Adrenal gland (tissue), 12 donors: ENCODE results near the gene ENG. TPM values are rescaled to one million over a fixed set of nuclear protein-coding genes. Genes with fewer than 3 reads are reported as not detected.

ENCODE experiments used
- DNase-seq, 7 donors: peaks; one replicate each; pipeline ENCODE4 v3.0.0-alpha.2; 2019 to 2020
- H3K27ac ChIP-seq, 5 donors: fragments of 200-600 bp; sonication (generic) in 4 of 5; 1 replicate in 3 of 5; 2 replicates in 2 of 5; pipeline versions ENCODE4 v1.5.1 to v1.8.0; 2016 to 2020; ENCODE audit warnings: mild to moderate bottlenecking in 1 of 5
- H3K27me3 ChIP-seq: fragments of 200-600 bp; 2 replicates; pipeline ENCODE4 v1.8.0; 2021
- H3K36me3 ChIP-seq, 2 donors: fragments of 200-600 bp; replicated peaks in 1 of 2; 1 replicate in 1 of 2; 2 replicates in 1 of 2; pipeline versions ENCODE4 v1.5.1 to v1.8.0; 2018 to 2022
- H3K4me1 ChIP-seq, 2 donors: fragments of 200-600 bp; replicated peaks in 1 of 2; 1 replicate in 1 of 2; 2 replicates in 1 of 2; pipeline versions ENCODE4 v1.5.1 to v1.8.0; 2018 to 2021
- H3K4me3 ChIP-seq, 4 donors: fragments of 200-600 bp; sonication (generic) in 3 of 4; one replicate each; pipeline ENCODE4 v1.5.1; 2016 to 2018
- H3K9me3 ChIP-seq, 3 donors: fragments of 200-600 bp; sonication (generic) in 1 of 3; replicated peaks in 1 of 3; 1 replicate in 2 of 3; 2 replicates in 1 of 3; pipeline versions ENCODE4 v1.5.1 to v1.8.0; 2016 to 2021
- POLR2A ChIP-seq, 2 donors: fragments of 450-650 bp; IDR thresholded peaks; one replicate each; pipeline ENCODE4 v1.6.1; 2017; ENCODE audit warnings: antibody characterized with exemption in 2 of 2, mild to moderate bottlenecking in 2 of 2, moderate library complexity in 1 of 2
- WGBS, 4 donors: extraction: QIAGEN DNeasy Blood & Tissue Kit in 2 of 4; methylation state at CpG; one replicate each; pipeline versions ENCODE4 v1.1.5 to v1.1.7; 2013 to 2017; 5-methylcytosine and 5-hydroxymethylcytosine counted together
- intact Hi-C, 2 donors: fragments of 100-400 bp; cut with DNase I; formaldehyde crosslinking; loops; one replicate each; pipeline versions ENCODE4 v1.14.1 to v1.15.0; 2022 to 2023
- polyA plus RNA-seq, 3 donors: library from polyadenylated mRNA; stranded (reverse); fragments of 200-250 nt in 2 of 3; fragments of 350-450 nt in 1 of 3; fragmentation: Illumina TruSeq in 1 of 3; extraction: RNeasy Lipid Tissue Mini Kit (QIAGEN cat#74804) in 1 of 3; gene quantifications; one replicate each; pipeline ENCODE4 v1.2.3, GENCODE V29; 2013 to 2014
- total RNA-seq, 9 donors: library from RNA; depleted of rRNA in 4 of 9; stranded (reverse); fragments of >200 nt in 4 of 9; fragments of 120-200 nt in 1 of 9; fragmentation: NEBNext Ultra II Directional in 1 of 9; extraction: Animal tissue kit (Norgen Biotek cat#: 25700) in 1 of 9; gene quantifications; one replicate each; pipeline versions ENCODE4 v1.1.0 to v1.2.4, GENCODE V29; 2013 to 2023
- TF ChIP-seq, protein P1 (sequence below), 6 experiments: fragments of 450-650 bp in 4 of 6; fragments of 200-600 bp in 2 of 6; sonication (generic) in 1 of 6; IDR thresholded peaks; 1 replicate in 5 of 6; 2 replicates in 1 of 6; pipeline versions ENCODE4 v1.5.1 to v1.8.0; 2016 to 2021; ENCODE audit warnings: antibody characterized with exemption in 6 of 6, mild to moderate bottlenecking in 2 of 6, moderate library complexity in 1 of 6
- donor health status: healthy with polysubstance abuse.
- donor health status: Bipolar disorder and iron deficiency.
- donor health status: DM: yes; HTN: yes; CAD: no.
- donor health status: DM: no; HTN: no; CAD: no.
- donor health status: DM: no; HTN: no; CAD: no.
- donor health status: DM: yes; HTN: yes; CAD: no.

ENG gene
- total and polyA plus RNA-seq, 12 donors, result 4.3 to 214 (median 106) TPM

DNA sequence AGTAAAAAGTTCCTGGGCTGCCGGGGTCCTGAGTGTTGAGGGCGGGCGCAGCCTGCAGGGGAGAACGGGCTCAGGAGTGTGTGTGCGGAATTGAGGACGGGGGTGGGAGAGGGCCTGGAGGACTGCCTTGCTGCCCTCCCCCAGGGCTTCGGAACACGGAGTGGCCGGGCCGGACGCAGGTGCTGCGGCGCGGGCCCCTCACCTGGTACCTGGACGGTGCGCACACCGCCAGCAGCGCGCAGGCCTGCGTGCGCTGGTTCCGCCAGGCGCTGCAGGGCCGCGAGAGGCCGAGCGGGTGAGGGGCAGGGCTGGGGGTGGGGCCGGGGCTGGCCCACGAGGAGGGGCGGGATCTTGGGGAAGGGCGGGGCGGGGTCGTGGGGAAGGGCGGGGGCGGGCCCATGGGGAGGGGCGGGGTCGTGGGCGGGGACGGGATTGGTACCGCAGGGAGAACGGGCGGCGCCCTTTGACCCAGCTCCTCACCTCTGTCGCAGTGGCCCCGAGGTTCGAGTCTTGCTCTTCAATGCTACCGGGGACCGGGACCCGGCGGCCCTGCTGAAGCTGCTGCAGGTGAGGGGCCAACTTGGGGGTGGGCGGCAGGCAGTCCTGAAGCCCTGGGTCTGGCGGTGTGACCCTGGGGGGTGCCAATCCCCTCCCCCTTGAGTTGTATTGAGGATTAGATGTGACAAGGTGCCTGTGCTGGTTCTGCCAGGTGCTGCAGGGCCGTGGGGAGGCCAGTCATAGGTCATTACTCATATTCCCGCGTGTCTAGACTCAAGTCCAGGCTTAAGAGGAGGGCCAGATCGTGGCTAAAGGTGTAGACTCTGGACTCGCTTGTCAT, 44.7 kb downstream of the ENG start:
- peak in 2 of 7 donors; percentile 55 to 62 for DNase-seq
- peaks cover 0 to 79% of the 10 kb centered on the region in 2 donors for H3K36me3 ChIP-seq
- H3K27ac ChIP-seq, result peak overlapping the region in 2 of 5 donors; percentile 60 to 73
- peaks cover 0 to 30% of the 10 kb centered on the region in 2 donors for H3K4me1 ChIP-seq
- H3K9me3 ChIP-seq, result no peaks in the 10 kb centered on the region
- TF ChIP-seq, protein P1, sequence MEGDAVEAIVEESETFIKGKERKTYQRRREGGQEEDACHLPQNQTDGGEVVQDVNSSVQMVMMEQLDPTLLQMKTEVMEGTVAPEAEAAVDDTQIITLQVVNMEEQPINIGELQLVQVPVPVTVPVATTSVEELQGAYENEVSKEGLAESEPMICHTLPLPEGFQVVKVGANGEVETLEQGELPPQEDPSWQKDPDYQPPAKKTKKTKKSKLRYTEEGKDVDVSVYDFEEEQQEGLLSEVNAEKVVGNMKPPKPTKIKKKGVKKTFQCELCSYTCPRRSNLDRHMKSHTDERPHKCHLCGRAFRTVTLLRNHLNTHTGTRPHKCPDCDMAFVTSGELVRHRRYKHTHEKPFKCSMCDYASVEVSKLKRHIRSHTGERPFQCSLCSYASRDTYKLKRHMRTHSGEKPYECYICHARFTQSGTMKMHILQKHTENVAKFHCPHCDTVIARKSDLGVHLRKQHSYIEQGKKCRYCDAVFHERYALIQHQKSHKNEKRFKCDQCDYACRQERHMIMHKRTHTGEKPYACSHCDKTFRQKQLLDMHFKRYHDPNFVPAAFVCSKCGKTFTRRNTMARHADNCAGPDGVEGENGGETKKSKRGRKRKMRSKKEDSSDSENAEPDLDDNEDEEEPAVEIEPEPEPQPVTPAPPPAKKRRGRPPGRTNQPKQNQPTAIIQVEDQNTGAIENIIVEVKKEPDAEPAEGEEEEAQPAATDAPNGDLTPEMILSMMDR (IDR thresholded peaks at IDR 0.05), result no peak
- H3K27me3 ChIP-seq, result no peaks in the 10 kb centered on the region
- H3K4me3 ChIP-seq, result no peak overlapping the region
- intact Hi-C loops, result no loop called here
- WGBS, 4 donors, result 43 to 79% (median 52%) methylated on average over 13 to 57 of the region's 57 CpGs

GRCh38 chr9:127809002-127809539, 45.4 kb downstream of the ENG start:
- intact Hi-C loops, result no loop called here

GRCh38 chr9:127808347-127809001, 46.0 kb downstream of the ENG start:
- intact Hi-C loops, result no loop called here
- no peaks in the 10 kb centered on the region for H3K27me3 ChIP-seq
- peak overlapping the region in 2 of 5 donors; percentile 38 to 73 for H3K27ac ChIP-seq
- no peak overlapping the region for H3K4me3 ChIP-seq
- peaks cover 0 to 72% of the 10 kb centered on the region in 2 donors for H3K36me3 ChIP-seq
- WGBS, 4 donors, result 75 to 85% (median 84%) methylated on average over 3 to 17 of the region's 17 CpGs
- DNase-seq, result no peak
- H3K4me1 ChIP-seq, result peaks cover 12 to 40% of the 10 kb centered on the region in 2 donors
- no peaks in the 10 kb centered on the region for H3K9me3 ChIP-seq
- TF ChIP-seq, protein P1 (IDR thresholded peaks at IDR 0.05), result no peak
- no peak for TF ChIP-seq POLR2A (IDR thresholded peaks at IDR 0.05)

More at GRCh38 chr9:127809002-127809539, 45.4 kb downstream of the ENG start:
- Histone ChIP-seq H3K4me1 (peaks cover 6 to 37% of the 10 kb centered on the region in 2 donors), H3K4me3 (no peak overlapping the region), H3K9me3 (no peaks in the 10 kb centered on the region), H3K36me3 (peaks cover 0 to 78% of the 10 kb centered on the region in 2 donors), H3K27me3 (no peaks in the 10 kb centered on the region), H3K27ac (peak overlapping the region in 2 of 5 donors; percentile 56 to 73)
- DNase-seq, result peak in 4 of 7 donors; percentile 47 to 80 (median 64)
- no peak for TF ChIP-seq POLR2A (IDR thresholded peaks at IDR 0.05)
- TF ChIP-seq, protein P1 (IDR thresholded peaks at IDR 0.05), result no peak
- 49 to 62% (median 54%) methylated on average over 3 to 9 of the region's 9 CpGs for WGBS, 4 donors

- H3K4me3 ChIP-seq, result no peak overlapping the region
- TF ChIP-seq, protein P1 (IDR thresholded peaks at IDR 0.05), result no peak
- no peak for TF ChIP-seq POLR2A (IDR thresholded peaks at IDR 0.05)
- H3K36me3 ChIP-seq, result peaks cover 0 to 56% of the 10 kb centered on the region in 2 donors
Observed at GRCh38 chr9:127806871-127807270, 47.6 kb downstream of the ENG start.

More at GRCh38 chr9:127806871-127807270, 47.6 kb downstream of the ENG start:
- 91 to 96% (median 93%) methylated on average over 9 to 14 of the region's 14 CpGs for WGBS, 4 donors
- Histone ChIP-seq H3K27ac (peak overlapping the region in 1 of 5 donors; percentile 15), H3K27me3 (no peaks in the 10 kb centered on the region), H3K4me1 (peaks cover 19 to 46% of the 10 kb centered on the region in 2 donors), H3K9me3 (no peaks in the 10 kb centered on the region)
- no peak for DNase-seq
- intact Hi-C loops, result no loop called here
